GM12864 (cell line): ENCODE measurements around the gene C11orf52.
A peak's percentile ranks its signal among the peaks of the same experiment; 100 is the strongest.
"Not testable (repeated sequence)": the region's sequence is repeated elsewhere in the genome, so short reads cannot be mapped to it uniquely, and the experiment has no call there.

Experiments
- DNase-seq: peaks from one replicate; pipeline ENCODE4 v3.0.0-alpha.2; 2011; ENCODE audit warnings: low read depth
- H3K4me3 ChIP-seq: 2 replicates; pipeline ENCODE4 v1.5.1; 2011; ENCODE audit warnings: mild to moderate bottlenecking, low read depth, low read length, control low read depth
- TF ChIP-seq, protein P1 (sequence below): IDR thresholded peaks from 2 replicates; pipeline ENCODE4 v1.5.1; 2011; ENCODE audit warnings: low read depth, mild to moderate bottlenecking, moderate library complexity, low read length, control low read depth, inconsistent platforms; ENCODE audit errors: missing control alignments

Gene C11orf52

DNA sequence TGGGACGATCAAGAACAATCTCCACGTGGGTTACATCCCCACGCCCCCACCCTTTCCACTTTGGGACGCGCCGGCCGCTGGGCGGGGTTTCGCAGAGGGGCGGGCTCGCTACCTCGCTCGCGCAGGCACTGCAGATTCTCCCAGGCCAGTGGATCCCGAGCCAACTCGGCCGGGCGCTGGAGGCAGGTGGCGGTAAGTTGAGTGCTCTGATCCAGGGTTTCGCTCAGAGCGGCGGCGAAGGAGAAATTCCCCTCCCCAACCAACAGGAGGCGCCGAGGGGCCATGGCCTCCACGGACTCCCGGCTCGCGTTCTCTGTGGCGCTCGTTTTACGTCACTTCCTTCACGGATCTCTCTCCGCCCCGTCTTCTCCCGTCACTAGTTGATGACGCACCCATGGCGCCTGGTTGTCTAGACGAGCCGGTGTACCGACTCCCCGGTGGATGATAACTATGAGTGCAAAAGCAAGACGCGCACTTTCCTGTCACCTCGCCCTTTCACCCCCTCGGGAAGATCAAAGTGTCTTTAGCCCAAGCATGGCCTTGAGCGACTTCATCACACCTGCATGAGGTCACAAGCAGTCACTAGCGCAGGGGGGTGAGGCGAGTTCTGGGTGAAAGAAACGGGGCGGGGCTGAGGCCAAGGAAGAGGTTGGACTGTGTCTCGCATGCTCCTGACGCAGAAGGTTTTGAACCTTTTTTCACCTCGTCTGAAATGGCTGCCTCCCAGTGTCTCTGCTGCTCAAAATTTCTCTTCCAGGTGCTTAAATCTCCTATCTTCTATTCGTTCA, 39.7 kb upstream of the C11orf52 start, which contains the start of the genes CFAP68 and FDXACB1:
Gene CFAP68, plus strand, starts transcription at position 693 of the 788 bp plus-strand sequence. Its CDS starts 20 bp downstream, at position 713.
Gene FDXACB1, minus strand, starts transcription at position 317 of the 788 bp plus-strand sequence. Its CDS starts 33 bp downstream, at position 284.
- H3K4me3 ChIP-seq: peak within 1 kb of the TSS; percentile 63
- peak; percentile 88 for DNase-seq
- TF ChIP-seq, protein P1, sequence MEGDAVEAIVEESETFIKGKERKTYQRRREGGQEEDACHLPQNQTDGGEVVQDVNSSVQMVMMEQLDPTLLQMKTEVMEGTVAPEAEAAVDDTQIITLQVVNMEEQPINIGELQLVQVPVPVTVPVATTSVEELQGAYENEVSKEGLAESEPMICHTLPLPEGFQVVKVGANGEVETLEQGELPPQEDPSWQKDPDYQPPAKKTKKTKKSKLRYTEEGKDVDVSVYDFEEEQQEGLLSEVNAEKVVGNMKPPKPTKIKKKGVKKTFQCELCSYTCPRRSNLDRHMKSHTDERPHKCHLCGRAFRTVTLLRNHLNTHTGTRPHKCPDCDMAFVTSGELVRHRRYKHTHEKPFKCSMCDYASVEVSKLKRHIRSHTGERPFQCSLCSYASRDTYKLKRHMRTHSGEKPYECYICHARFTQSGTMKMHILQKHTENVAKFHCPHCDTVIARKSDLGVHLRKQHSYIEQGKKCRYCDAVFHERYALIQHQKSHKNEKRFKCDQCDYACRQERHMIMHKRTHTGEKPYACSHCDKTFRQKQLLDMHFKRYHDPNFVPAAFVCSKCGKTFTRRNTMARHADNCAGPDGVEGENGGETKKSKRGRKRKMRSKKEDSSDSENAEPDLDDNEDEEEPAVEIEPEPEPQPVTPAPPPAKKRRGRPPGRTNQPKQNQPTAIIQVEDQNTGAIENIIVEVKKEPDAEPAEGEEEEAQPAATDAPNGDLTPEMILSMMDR: peak; percentile 97

DNA sequence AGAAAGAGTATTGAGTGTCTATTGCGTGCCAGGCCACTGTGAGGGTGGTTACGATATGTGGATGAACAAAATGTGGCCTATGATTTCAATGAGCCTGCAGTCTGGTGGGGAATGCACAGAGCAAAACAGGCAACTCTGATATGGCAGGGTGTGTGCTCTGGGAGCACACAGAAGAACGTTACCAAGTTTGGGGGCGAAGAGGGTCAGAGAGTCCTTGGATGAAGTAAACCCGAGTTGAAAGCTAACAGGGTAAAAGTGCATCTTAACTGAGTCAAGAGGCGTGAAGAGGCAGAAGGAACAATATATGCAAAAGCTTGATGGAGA, 39.1 kb upstream of the C11orf52 start:
- DNase-seq: no peak
- H3K4me3 ChIP-seq: peak overlapping the region; percentile 63
- TF ChIP-seq, protein P1: no peak

DNA sequence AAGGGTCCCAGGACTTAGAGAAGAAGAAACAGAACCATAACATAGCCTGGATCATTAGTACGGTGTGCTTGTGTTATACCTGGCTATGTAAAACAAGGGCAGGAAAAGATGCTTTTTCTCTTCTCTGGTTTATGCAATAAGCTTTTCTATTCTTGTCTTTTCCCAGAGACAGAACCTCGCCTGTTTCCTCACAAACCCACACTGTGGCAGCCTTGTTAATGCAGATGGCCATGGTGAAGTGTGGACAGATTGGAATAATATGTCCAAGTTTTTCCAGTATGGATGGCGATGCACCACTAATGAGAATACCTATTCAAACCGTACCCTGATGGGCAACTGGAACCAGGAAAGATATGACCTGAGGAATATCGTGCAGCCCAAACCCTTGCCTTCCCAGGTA, 36.5 kb upstream of the C11orf52 start:
- TF ChIP-seq, protein P1: no peak
- no peak overlapping the region for H3K4me3 ChIP-seq
- no peak for DNase-seq

DNA sequence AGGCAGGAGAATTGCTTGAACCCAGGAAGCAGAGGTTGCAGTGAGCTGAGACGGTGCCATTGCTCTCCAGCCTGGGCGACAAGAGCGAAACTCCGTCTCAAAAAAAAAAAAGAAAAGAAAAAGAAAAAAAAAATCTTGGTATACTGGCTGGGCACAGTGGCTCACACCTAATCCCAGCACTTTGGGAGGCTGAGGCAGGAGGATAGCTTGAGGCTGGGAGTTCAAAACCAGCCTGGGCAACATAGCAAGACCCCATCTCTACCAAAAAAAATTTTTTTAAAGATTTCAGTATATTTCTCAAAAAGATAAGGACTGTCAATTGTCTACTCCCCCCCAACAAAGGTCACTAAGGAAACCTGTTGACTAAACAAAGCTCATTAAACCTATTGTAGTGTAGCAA, 33.7 kb upstream of the C11orf52 start:
- DNase-seq, H3K4me3 ChIP-seq: not testable (repeated sequence)

DNA sequence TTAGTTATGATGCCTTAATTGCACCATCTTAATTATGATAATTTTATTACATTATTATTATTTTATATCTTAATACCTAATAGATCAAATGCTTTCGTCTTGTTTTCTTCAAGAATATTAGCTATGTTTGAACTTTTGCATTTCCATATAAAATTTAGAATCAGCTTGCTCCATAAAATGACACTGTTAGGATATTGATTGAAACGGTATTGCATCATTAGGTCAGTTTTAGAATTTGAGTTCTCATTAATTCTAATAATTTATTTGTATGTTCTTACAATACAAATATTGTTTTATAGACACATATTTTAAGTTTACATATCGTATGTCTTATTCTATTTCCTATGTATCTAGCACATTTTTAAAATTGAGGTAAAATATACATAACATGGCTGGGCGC, 32.7 kb upstream of the C11orf52 start:
- DNase-seq: no peak
- TF ChIP-seq, protein P1: no peak
- H3K4me3 ChIP-seq: no peak overlapping the region

DNA sequence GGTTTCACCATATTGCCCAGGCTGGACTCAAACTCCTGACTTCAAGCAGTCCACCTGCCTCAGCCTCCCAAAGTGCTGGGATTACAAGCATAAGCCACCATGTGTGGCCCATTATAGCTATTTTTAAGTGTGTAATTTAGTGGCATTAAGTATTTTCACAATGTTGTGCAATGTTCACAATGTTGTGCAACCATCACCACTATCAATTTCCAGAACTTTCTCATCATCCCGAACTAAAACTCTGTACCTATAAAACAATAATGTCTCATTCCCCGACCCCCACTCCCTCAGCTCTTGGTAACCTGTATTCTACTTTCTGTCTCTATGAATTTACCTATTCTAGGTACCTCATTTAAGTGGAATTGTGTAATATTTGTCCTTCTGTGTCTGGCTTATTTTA, 31.9 kb upstream of the C11orf52 start:
- no peak for DNase-seq
- TF ChIP-seq, protein P1: no peak
- no peak overlapping the region for H3K4me3 ChIP-seq

DNA sequence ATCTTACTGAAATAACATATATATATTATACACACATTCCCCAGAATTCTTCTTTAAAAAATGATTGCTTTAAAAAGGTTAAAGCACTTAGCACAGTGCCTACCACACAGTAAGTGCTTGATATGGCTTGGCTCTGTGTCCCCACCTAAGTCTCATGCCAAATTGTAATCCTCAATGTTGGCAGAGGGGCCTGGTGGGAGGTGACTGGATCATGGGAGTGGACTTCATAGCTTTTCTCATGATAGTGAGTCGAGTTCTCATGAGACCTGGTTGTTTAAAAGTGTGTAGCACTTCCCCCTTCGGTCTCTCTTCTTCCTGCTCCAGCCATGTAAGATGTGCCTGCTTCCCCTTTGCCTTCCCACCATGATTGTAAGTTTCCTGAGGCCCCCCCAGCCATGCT, 13.3 kb upstream of the C11orf52 start:
- TF ChIP-seq, protein P1: no peak
- no peak overlapping the region for H3K4me3 ChIP-seq
- DNase-seq: no peak
